ENCODE results near the gene RPS2.

Gene RPS2

DNA sequence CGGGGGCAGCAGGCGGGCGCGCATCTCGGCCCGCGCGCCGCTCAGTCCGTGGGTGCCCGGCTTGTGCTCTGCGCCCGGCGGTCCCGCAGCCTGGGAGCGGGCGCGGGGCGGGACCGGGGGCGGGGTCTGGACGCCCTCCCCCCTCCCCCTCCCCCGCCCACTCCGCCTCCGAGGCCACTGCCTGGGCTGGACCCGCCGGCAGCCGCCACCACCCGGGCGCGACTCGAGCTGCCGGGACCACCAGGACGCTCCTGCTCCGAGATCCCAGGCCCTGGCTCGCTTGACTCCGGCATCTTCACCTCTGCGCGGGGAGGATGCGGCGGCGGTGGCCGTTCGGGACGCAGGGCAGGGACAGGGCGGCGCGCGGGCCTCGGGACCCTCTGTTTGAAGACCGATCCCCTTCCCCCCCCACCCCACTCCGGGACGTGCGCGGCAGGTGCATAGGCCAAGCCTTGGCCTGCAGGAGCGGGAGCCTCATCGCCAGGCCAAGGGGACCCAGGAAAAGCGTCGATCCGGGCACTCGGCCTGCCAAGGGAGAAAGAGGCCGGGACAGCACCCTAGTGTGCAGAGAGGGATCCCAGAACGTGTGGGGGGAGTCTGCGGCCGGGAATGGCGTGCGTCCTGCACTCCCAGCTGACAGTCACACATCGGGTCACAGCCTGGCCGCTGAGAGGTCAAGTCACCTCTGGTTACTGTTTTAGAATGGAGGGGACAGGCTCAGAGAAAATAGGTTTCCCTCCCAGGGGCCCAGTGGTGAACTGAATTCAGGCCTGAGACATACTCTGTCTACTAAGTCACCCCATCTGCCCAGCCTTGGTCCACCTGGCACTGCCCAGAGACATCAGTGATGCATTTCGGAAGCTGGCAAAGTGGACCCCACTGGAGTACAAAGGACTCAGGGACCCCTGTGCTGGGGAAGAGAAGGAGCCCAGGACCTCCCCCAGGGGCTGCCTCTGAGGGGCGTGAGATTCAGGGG lies 46.0 kb downstream of the RPS2 start, which contains the start of gene HS3ST6:
Gene HS3ST6 (minus strand): TSS at position 65 of the 976 bp plus-strand sequence. CDS start 92 bp downstream, outside the sequence.
- no peak for DNase-seq

DNA sequence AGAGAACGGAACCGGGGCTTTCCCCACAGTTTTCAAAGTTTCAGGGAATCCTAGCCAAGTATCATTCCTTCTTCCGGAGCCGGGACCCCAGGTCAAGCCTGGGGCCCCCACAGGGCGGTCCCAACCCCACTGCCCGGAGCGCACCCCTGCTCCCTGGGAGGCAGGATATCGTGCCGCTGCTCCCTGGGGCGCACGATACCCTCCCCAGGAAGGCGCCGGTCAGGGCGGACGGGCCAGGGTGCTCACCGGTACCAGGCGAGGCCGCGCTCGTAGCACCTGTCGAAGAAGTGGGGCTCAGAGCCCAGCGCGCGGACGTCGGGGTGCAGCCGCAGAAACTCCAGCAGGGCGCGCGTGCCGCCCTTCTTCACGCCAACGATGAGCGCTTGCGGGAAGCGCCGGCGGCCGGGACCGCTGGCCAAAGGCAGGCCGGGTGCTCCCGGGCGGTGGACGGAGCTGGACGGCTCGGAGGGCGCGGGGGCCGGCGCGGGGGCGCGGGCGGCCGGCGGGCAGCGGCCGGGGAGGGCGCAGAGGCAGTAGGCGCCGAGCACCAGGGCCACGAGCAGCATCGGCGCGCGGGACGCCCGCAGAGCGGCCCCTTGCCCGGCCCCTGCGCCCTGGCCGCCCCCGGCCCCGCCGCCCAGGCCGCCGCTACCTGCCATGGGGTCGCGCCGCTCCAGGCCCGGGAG lies 46.8 kb downstream of the RPS2 start:
- no peak for DNase-seq

GRCh38 chr16:1917056-1917664 lies 47.5 kb downstream of the RPS2 start:
- DNase-seq = no peak

DNA sequence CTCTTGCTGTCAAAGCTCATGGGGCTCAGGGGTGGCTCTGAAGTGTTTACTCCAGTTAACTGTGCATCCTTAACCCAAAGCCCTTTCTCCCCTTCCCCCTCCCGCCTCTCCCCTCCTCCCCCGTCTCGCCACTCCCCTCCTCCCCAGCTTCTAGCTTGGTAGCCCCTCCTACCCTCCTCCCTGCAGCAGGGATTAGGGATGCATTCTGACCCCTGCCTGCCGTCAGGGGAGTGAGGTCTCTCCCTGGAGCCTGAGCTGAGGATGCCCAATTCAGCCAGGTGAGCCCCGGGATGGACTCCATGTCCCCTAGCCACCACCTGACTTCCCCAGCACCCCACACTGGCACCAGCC lies 48.0 kb downstream of the RPS2 start:
- no peak for DNase-seq

- no peak for DNase-seq
Observed at GRCh38 chr16:1915732-1916639, 48.6 kb downstream of the RPS2 start.

GRCh38 chr16:1914988-1915387 lies 49.6 kb downstream of the RPS2 start:
- DNase-seq = no peak

DNA sequence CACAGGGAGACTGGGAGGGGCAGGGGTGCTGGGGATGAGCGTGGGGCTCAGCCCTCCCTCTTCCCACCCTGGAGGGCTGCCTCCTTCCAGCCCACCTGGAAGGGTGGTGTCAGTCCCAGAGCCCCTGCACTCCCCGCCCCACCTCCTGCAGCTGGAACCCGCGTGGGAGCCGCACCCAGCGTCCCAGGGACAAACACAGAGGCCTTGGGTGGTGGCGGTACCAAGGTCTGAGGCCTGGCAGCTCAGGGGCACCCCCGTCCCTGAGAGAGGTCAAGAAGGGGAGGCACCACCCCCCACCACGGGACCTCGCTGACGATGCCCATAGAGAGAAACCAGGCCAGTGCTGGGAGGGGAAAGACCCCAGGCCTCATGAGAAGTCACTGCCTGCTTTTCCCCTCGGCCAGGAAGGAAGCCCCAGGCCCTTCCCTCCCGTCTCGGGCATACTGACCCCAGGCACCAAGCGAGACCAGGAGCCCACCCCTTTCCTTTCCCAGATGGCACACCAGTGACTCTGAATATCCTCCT lies 50.5 kb downstream of the RPS2 start:
- DNase-seq = no peak

DNA sequence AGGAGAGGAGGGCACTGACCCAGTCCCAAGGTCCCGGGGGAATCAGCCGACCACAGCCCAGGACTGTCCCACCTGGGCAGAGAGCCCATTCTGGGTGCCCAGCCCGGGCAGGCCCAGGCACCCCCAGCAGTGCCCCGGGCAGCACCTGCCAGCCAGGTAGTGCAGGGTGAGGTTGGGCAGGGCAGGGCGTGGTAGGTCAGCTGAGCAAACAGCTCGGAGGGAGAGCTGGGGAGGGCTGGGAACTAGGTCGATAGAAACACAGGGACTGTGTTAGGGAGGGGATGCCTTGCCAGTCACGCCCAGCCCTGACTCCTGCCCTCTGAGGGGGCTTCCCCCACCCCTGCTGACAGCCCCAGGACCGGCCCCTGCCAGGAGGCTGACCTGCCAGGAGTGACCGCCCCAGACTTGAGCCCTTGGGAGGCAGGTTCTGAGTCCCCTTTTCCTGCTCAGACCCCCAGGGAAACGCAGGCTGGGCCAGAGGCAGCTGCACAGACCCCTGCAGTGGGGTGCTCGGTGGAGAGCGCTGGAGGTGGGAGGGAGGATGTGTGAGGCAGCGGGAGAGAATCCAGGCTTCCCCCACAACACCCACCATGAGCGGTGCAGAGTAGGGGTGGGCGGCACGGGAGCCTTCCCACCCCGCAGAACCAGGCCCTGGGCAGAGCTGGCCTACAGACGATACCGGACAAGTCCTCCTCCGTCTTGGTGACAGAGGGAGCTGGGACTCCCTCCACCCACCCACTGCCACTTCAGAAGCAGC lies 51.1 kb downstream of the RPS2 start:
- no peak for DNase-seq

DNA sequence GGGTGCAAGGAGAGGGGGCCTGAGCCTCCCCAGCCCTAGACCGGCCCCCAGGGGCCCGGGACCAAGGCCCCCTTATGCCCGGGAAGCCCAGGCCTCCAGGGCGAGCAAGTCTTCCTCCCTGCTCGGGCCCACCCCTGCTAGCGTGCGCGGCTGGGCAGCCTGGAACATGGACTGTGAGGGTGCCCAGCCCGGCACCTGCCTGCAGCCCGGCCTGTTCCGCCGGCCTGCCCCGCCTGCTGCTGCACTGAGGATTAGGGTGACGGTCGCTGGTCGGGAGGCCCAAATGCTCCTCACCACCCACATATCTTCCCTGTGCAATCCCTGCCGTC lies 52.4 kb downstream of the RPS2 start:
- no peak for DNase-seq
